DMS 273 (cell line): ENCODE measurements around the gene CCDC136.
A peak's percentile ranks its signal among the peaks of the same experiment; 100 is the strongest.

ENCODE experiments used
- DNase-seq: peaks from one replicate; lab custom pipeline; 2025; ENCODE audit not compliant: unreplicated experiment; lab: John Stamatoyannopoulos, UW

CCDC136 gene

DNA sequence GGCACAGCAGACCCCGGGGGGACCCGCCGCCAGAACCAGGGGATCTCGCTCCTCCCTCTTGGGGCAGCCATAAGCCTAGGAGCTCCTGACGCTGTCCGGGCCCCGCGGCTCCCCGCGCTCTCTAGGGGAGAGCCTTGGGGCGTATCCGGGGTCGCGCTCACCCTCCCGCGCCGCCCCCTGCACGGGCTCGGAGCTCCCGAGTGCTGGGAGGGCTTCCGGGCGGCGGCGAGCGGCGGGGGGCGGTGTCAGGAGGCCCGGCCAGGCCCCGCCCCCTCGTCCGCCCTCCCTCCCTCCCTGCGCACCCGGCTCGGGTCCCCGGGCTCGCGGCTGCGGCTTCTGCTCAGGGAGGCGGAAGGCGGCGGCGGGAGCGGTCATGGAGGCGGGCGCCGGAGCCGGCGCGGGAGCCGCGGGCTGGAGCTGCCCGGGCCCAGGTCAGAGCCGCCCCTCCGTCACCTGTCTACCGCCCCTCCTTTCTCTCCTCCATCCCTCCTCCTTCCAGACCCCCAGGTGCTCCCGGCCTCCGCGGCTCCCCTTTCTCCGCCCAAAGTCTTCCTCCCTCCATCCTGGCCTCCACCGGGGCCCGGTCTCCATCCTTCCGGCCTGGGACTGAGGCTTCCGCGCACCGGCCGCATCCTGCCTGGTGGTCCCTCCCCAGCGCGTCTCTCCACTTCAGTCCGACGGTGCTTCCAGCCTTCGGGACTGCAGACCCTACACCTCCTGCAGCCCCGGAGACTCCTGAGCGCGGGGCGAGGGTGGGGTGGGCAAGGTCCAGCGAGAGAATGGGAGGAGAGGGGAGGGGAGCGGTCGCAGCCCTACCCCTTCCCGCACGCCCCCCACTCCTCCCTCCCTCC lies at the start of gene CCDC136:
CCDC136 (plus strand) TSS at position 848 of the 851 bp plus-strand sequence. CDS start 444 bp downstream, outside the sequence.
- peak; percentile 91 for DNase-seq

DNA sequence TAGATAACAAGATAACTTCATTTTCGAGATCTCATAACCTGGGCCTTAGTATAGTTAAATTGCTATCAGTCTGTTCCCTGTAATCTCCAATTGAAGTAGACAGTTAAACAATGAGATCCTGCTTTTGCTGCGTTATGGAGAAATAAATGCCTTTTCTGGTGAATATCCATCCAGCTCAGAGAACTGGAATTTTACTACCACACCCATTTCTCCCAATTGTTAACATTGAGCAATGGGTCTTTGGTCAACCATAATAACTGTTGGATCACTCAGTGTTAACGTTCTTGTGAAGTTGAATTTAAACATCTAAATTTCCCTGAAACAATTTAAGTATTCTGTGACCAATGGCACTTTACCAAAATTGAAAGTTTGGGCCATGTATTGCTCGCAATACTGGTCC lies 49.6 kb upstream of the CCDC136 start:
- no peak for DNase-seq

DNA sequence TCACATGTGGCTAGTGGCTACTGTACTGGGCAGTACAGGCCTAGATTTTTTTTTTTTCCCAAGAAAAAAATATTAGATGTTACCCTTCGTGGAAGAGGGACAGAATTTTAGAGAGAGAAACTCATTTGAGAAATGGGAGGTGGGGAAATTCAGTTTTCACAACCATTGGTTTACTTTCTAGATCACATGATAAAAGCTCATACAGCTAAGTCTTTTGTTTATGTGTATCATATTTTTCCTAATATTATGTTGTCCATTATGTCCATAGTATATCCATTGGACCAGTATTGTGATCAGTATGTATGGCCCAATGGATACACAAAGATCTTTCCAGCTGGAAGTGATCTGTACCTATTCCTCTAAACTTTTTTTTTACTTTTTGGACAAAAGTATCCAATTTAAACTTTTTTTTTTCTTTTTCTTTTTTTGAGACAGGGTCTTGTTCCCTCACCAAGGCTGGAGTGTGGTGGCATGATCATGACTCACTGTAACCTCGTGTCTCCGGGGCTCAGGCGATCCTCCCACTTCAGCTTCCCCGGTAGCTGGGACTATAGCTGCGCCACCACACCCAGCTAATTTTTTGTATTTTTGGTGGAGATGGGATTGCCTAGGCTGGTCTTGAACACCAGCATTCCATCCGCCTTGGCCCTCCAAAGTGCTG lies 48.5 kb upstream of the CCDC136 start:
- DNase-seq, result no peak

DNA sequence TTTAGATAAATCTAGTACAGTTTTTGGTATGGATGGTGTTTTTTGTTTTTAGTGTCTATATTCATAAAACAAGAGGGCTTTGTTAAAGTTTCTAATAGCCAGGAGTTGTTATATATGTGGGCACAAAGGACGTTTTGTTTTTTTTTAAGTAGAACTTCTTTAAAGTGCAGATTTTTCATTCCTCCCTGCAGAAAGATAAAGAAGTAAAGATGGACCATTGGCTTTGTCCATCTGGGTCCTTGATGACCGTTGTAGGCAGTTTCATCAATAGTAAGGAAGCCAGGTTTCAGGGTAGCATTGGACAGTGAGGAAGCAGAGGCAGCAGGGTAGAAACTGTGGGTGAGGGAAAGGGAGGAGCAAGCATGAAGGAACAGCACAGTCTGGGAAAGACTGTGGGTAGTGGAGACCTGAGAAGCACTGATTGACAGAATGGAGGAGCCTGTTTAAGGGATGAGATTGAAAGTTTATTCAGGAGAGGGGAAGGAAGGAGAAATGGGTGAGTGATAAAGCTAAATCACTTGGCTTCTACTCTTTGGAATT lies 47.3 kb upstream of the CCDC136 start:
- no peak for DNase-seq

DNA sequence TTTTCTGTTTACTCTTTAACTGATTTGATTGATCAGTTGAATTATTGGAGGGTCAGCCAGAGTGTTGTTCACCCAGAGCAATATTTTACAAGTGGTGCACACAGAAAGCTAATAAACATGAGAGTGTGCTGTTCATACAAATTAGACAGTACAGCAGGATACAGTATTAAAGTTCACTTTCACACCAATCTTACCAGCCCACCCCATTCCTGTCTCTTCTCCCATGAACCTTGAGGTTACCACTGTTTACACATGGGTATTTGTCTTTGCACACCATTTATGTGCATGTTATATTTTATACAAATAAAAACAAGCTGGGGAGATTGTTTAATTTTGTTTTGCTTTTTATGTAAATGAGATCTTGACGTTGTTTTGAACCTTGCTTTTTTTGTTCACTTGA lies 46.1 kb upstream of the CCDC136 start:
- DNase-seq, result no peak

DNA sequence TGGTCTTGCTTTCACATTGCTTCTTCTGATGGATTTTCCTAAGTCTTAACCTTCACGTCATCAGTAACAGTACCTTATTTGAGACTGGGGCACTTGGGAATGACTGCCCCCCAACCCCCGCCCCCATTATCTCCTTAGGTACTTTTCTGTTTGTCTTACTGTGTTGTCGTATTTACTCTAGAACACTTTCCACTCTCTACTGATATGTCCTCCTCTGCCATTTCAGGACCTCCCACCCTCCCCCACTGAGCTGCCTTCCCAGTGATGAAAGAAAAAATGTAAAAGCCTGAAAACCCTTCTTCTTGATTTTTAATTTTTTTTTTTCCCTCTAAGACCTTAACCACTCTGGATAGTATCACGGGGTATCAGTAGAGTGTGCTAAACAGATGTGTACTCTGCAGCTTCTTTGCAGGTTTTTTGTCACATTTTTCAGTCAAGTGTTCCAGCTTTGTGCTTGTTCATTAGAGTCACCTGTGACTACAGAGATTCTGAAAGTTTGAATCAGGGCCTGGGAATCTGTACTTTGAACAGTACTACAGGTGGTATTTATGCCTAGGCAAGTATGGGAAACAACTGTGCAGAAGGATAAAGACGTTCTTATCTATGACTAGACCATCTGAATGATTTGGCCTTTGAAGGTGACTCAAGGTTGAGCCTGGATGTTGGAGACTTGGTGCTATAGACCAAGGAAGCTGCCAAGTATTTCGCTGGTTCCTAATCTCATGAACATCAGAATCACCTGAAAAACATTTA lies 44.3 kb upstream of the CCDC136 start:
- DNase-seq, result no peak

DNA sequence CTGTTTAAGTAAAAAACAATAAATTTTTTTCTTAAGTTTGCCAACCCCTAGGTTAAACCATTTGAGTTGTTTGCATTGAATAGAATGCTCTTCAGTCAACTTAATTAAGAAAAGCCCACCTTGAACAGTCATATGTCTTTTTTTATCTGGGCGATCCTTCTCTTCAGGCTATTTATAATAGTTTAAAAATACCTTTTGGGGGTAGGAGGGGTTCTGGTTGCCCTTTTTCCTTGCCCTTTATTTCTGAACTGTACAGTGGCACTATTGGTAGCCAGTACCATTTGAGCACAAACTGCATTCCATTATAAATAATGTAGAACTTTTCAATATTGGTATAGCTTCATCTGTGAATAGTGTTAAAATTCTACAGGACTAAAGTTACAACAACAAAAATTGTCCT lies 39.5 kb upstream of the CCDC136 start:
- no peak for DNase-seq

DNA sequence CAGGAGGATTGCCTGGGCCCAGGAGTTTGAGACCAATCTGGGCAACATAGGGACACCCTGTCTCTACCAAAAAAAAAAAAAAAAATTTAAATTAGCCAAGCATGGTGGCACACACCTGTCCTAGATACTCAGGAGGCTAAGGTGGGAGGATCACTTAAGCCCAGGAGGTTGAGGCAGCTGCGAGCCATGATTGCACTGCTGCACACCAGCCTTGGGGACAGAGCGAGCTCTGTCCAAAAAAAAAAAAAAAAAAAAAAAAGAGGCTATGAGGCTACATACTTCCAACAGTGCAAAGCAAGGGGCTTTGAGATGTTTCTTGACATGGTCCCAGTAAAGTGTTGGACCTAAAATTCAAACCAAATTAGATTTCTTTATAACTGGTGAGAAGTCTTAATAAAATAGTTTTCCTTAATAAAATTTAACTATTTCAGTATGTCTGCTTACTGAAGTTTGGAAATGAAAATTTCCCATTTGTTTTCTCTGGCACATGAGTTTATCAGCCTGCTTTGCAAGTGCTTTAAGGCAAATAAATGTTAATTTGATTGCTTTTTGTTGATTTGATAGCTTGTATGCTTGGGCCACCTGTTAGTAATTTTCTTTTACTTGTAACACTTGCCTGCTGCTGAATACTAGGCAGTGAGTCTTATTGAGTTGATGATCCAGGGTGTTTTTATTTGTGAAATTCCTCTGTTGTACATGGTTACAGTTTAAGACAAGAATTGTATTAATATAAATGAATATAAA lies 36.5 kb upstream of the CCDC136 start:
- DNase-seq, result peak; percentile 77

DNA sequence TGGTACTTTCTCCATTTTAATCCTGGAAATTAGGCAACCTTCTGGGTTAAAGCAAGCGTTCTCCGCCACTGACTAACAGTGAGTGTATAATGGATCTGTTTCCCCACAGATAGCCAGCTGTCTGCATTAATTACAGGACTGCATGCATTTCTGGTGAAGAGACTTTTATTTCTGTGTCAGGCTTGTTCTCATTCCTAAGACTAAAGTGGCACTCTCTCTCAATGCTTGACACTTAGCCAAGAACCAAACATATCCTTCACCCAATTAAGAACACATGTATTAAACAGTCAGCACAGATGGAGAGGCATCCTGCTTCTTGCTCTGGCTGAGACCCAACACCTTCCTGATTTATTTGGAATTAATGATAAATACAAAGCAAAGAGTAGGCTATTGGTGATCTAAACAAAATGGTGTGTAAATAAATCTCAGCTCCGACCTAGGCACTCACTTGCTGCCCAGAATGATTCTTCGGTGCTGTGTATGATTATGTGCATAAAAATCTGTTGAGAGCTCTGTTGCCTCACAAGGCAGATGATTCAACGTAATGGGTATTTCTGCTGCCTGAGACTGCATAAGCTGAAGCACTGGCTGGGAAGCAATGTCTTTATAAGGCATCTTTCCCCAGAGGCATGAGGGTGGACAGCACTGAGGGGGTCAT lies 35.8 kb upstream of the CCDC136 start:
- peak; percentile 97 for DNase-seq

DNA sequence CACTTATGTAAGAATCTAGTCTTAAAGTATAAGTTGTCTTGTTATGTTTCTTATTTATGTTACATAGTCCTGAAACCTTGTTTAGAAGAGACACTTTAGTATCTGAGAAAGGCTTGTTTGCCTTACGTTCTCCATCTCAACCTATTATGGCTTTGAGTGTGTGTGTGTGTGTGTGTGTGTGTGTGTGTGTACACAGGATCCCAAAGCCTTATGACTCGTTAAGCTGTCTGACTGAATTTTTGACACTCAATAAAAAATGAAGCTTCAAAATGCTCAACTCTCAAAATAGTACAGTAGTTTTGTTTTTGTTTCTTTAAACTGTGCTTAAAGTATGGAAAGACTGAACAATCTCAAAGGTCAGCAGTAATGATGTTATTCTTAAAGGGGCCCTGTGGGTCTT lies 34.6 kb upstream of the CCDC136 start:
- DNase-seq, result no peak

DNA sequence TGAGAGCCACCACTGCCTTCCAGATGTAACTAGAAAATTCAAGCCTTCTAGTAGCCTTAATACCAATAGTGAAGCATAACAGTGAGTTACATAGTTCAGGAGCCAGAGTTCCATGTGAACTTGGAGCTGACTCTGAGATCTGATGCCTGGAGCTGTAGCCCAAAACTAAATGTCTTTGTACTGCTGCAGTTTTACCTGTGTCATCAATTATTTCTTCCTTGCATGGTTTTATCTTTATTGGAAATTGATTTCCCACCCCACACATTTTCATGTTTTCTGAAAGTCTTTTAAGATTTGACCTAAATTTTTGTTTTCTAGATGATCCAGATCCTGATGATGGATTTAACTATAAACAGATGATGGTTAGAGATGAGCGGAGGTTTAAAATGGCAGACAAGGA lies 33.2 kb upstream of the CCDC136 start:
- no peak for DNase-seq

DNA sequence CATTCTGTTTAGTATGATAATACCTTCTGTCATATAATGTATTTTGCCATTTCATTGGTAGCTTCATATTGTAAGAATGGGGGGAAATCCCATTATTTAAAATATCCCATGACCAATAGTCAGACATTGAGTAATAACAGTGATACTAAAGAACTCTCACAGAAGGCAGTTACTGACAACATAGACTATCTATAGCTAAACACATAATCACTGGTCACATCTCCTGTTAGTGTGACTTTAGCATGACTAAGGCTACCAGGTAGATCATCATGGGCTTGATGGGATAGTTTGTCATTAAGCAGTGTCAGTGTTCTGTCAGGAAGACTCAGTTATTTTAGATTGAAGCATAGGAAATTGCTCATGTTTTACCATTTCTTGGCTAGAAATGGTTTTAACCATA lies 32.5 kb upstream of the CCDC136 start:
- no peak for DNase-seq

DNA sequence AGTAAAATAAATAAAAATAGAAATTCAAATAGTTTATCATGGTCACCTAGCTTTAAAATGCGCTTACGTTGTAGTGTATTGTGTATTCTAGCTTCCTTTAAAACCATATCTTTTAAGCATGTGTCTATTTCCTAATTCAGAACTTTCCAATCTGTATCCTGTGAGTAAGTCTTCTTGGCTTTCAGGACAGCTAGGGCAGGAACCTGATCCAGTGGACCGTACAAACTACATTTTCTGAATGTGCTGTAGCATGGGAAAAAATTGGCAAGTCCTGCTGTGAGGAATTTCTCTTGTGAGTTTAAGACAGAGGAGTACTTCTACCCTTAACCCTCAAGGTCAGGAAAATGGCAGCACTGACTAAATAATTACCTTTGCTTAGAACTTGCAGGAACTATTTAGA lies 28.2 kb upstream of the CCDC136 start:
- DNase-seq, result no peak

DNA sequence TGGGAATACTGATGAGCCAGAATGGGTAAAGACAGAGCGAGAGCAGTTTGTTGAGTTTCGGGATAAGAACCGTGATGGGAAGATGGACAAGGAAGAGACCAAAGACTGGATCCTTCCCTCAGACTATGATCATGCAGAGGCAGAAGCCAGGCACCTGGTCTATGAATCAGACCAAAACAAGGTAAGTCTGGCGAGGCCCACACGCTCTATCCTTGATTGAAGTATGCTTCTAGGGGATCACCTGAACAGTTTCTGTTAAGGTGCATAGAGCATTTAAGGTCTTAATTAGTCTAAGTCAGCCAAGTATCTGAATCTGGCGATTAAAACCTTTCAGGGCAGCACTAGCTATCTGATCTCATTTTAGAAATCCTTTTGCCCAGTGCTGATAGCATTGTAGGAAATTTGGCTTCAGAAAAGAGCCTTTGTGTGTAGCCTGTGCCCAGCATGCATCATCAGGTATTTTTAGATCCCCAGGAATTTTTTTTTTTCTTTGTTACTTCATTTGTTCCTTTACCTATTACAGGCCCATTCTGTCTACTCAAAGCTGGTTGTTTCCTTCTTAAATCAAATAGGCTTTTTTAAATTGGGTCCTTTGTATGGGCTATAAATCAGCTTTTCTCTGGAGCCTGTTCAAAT lies 24.2 kb upstream of the CCDC136 start:
- DNase-seq, result no peak

DNA sequence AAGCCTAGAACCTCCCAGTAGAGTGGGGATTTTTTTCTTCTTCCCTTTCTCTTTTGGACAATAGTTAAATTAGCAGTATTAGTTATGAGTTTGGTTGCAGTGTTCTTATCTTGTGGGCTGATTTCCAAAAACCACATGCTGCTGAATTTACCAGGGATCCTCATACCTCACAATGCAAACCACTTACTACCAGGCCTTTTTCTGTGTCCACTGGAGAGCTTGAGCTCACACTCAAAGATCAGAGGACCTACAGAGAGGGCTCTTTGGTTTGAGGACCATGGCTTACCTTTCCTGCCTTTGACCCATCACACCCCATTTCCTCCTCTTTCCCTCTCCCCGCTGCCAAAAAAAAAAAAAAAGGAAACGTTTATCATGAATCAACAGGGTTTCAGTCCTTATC lies 21.5 kb upstream of the CCDC136 start:
- no peak for DNase-seq

DNA sequence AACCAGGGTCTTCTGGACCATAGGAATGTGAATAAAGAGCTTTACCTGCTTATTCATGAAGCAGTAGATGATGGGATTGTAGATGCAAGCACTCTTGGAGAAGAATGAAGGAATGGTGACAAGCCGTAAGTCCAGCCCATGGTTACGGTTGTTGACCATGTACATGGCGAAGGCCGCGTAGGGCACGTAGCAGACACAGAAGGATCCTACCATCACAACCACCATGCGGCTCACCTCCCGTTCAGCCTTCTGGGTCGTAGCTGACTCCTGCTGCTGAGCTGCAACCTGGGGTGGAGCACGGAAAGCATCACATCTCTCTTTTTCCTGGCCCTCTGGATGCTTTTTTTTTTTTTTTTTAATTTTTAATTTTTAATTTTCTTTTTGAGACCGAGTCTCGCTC lies 18.2 kb upstream of the CCDC136 start:
- DNase-seq, result no peak

DNA sequence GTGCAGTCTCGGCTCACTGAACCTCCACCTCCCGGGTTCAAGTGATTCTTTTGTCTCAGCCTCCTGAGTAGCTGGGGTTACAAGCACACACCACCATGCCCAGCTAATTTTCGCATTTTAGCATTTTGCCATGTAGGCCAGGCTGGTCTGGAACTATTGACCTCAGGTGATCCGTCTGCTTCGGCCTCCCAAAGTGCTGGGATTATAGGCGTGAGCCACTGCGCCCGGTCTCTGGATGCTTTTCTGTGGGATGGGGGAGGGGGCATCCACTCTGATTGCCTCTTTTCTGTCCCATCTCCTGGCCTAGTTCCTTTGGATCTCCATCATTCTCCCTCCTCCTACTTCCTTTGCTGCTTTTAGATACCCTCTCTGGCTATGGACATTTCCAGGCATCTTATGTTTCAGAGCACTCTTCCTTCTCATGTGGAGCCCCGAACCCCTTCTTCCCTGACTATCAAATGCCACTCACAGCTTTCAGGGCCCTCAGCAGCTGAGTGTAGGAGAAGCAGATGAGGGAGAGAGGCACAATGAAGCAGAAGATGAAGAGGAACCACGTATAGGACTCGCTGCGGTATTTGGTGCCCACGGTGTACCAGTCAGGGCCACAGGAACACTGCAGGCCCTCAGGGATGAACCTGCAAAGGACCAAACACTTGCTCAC lies 17.6 kb upstream of the CCDC136 start:
- DNase-seq, result no peak

DNA sequence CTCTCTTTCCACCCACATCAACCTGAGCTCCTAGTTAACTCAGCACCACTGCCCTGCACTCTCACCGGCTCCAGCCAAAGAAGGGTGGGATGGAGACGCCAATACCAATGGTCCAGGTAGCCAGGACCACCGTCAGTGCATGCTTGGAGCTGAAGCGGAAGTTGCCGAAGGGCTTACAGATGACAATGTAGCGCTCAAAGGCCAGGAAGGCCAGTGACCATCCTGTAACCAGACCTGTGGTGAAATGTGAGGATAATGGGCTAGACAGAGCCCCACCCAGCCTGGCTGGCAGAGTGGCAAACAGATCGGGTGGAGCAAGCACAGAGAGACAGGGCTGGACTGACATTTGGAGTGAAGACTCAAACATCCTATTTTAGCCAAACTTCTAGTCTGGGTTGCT lies 16.8 kb upstream of the CCDC136 start:
- DNase-seq, result no peak

DNA sequence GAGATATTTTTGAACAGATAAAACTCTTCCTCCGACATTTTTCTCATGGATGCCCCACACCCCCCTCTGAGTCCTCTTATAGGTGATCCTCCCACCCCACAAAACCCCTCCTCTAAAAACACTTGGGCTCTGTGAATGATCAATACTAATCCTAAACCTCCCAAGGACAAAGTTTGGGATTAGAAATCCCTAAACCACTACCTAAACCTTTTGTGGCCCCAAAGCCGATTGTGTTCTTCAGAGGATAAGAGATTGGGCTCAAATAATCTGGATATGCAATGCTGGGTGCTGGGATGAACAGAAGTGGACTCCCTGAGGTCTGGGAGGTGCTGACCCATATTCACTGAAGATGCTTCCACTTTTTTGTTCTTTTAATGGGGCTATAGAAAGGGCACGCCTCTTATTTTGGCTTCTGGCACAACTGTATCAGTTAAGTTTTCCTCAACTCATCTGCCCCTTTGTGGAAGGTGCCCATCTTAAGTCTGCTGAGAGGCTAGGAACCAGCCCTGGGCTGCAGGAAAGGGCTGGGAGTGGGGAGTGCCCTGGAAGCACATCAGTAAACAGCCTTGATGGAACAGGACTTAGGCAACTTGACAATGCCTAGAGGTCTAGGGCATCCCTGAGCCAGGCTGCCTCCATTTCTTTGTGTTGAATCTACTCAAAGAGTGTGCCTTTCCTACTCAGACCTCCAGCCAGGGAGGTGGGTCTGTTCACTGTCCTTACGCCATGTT lies 15.9 kb upstream of the CCDC136 start, which contains the start of gene OPN1SW:
OPN1SW (minus strand) TSS at position 51 of the 731 bp plus-strand sequence; CDS start at position 38, 13 bp downstream.
- no peak for DNase-seq
